GM18951 (cell line): ENCODE results near the gene ANO7.

Experiments
- POLR2A ChIP-seq: IDR thresholded peaks from 4 replicates; pipeline ENCODE4 v1.6.1; 2011; ENCODE audit warnings: mild to moderate bottlenecking; ENCODE audit not compliant: insufficient read length, insufficient read depth; ENCODE audit errors: extremely low read depth
- in situ Hi-C: fragments of 300-500 bp; cut with MboI; formaldehyde crosslinking; loops from one replicate; pipeline ENCODE4 v1.12.0; 2022; ENCODE audit warnings: low sequenced_read_pairs, mixed read lengths, inconsistent platforms; ENCODE audit not compliant: unreplicated experiment

ANO7 gene, protein sequence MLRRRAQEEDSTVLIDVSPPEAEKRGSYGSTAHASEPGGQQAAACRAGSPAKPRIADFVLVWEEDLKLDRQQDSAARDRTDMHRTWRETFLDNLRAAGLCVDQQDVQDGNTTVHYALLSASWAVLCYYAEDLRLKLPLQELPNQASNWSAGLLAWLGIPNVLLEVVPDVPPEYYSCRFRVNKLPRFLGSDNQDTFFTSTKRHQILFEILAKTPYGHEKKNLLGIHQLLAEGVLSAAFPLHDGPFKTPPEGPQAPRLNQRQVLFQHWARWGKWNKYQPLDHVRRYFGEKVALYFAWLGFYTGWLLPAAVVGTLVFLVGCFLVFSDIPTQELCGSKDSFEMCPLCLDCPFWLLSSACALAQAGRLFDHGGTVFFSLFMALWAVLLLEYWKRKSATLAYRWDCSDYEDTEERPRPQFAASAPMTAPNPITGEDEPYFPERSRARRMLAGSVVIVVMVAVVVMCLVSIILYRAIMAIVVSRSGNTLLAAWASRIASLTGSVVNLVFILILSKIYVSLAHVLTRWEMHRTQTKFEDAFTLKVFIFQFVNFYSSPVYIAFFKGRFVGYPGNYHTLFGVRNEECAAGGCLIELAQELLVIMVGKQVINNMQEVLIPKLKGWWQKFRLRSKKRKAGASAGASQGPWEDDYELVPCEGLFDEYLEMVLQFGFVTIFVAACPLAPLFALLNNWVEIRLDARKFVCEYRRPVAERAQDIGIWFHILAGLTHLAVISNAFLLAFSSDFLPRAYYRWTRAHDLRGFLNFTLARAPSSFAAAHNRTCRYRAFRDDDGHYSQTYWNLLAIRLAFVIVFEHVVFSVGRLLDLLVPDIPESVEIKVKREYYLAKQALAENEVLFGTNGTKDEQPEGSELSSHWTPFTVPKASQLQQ

GRCh38 chr2:241188361-241189092 is at the start of gene ANO7:
Gene ANO7, plus strand, starts transcription at chr2:241188677. Its CDS starts 1,387 bp downstream, at chr2:241190064.
- in situ Hi-C loops: no loop called here
- no peak for TF ChIP-seq POLR2A

- in situ Hi-C loops: no loop called here
- TF ChIP-seq POLR2A: no peak
Measured at GRCh38 chr2:241139531-241140444, 48.7 kb upstream of the ANO7 start.

GRCh38 chr2:241140445-241140840 is 48.0 kb upstream of the ANO7 start:
- TF ChIP-seq POLR2A: no peak
- in situ Hi-C loops: no loop called here

GRCh38 chr2:241141214-241141770 is 47.2 kb upstream of the ANO7 start:
- in situ Hi-C loops: no loop called here
- no peak for TF ChIP-seq POLR2A

- no peak for TF ChIP-seq POLR2A
- in situ Hi-C loops: no loop called here
Measured at GRCh38 chr2:241142063-241142462, 46.4 kb upstream of the ANO7 start.

DNA sequence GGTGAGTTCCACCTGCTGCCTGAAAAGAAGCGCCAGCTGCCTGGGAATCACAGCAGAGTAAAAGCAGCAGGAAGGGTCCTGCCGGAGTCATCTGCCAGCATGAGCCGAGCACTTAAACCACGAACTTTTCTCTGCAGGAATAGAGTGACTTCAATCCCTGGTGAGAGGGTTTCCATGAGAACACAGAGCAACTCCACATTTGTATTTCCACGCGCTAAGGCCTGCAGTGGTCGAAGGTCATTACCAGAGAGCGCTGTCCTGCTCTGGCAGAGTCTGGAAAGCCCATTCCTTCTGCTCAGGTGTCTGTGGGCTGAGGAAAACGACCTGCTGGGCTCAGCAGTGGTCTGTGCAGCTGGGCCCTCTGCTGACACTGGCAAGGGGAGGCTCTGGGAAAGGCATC is 45.9 kb upstream of the ANO7 start:
- in situ Hi-C loops: no loop called here
- TF ChIP-seq POLR2A: no peak

GRCh38 chr2:241146286-241146685 is 42.2 kb upstream of the ANO7 start:
- in situ Hi-C loops: no loop called here

GRCh38 chr2:241147336-241147735 is 41.1 kb upstream of the ANO7 start:
- in situ Hi-C loops: no loop called here
- no peak for TF ChIP-seq POLR2A

More at GRCh38 chr2:241146286-241146685, 42.2 kb upstream of the ANO7 start:
- no peak for TF ChIP-seq POLR2A

DNA sequence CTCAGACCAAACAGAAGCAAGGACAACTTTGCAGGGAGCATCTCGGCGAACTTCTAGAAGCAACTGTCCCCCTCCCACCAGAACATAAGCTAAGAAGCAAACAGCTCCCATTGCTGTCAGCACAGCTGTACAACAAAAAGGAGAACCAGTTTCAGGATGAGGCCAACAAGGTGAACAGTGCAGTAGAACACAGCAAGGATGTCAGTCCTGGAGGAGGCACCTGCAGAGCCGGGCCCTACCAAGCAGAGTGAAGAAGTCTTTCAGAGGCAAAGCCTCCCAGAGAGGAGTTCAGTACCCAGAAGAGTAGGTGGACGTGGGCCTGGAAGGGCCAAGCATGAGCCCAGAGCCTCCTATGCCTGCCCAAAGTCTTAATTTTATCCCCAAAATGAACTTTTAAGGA is 40.2 kb upstream of the ANO7 start:
- in situ Hi-C loops: no loop called here
- TF ChIP-seq POLR2A: no peak

- TF ChIP-seq POLR2A: peak; percentile 49
- in situ Hi-C loops: no loop called here
Measured at GRCh38 chr2:241148891-241149674, 39.4 kb upstream of the ANO7 start, which contains the start of gene PASK. Gene PASK, minus strand, starts transcription at chr2:241149472. Its CDS starts 6,440 bp downstream, at chr2:241143032.

GRCh38 chr2:241149675-241149924 is 38.9 kb upstream of the ANO7 start:
- no peak for TF ChIP-seq POLR2A
- in situ Hi-C loops: no loop called here
